SH-SY5Y (cell line): ENCODE results near the gene MTF1.

Source experiments
- GATA2 ChIP-seq: IDR thresholded peaks from 2 replicates; pipeline ENCODE4 v1.6.1; 2011; ENCODE audit warnings: mild to moderate bottlenecking, low read depth, low read length
- GATA3 ChIP-seq: IDR thresholded peaks from 2 replicates; pipeline ENCODE4 v1.6.1; 2011; ENCODE audit warnings: low read depth, mild to moderate bottlenecking, low read length, moderate library complexity

MTF1 gene

GRCh38 chr1:37821481-37821880, 37.9 kb downstream of the MTF1 start:
- TF ChIP-seq GATA3, result no peak

GRCh38 chr1:37817481-37817880, 41.9 kb downstream of the MTF1 start:
- no peak for TF ChIP-seq GATA3
- TF ChIP-seq GATA2, result no peak

- TF ChIP-seq GATA3 (no peak), GATA2 (no peak)
Measured at GRCh38 chr1:37814252-37814651, 45.1 kb downstream of the MTF1 start.

GRCh38 chr1:37813529-37814145, 45.8 kb downstream of the MTF1 start:
- TF ChIP-seq GATA2, result no peak
- no peak for TF ChIP-seq GATA3

GRCh38 chr1:37811027-37811655, 48.3 kb downstream of the MTF1 start:
- TF ChIP-seq GATA2 (no peak), GATA3 (no peak)

- no peak for TF ChIP-seq GATA2
- no peak for TF ChIP-seq GATA3
Measured at GRCh38 chr1:37809942-37810341, 49.5 kb downstream of the MTF1 start.

GRCh38 chr1:37808369-37809319, 50.7 kb downstream of the MTF1 start:
- no peak for TF ChIP-seq GATA2
- TF ChIP-seq GATA3, result no peak

- TF ChIP-seq GATA3 (no peak), GATA2 (no peak)
Measured at GRCh38 chr1:37807555-37808368, 51.6 kb downstream of the MTF1 start, which contains the start of the genes C1orf122 and YRDC. Gene C1orf122 (plus strand): TSS chr1:37807790. CDS start chr1:37808405, 615 bp downstream. Gene YRDC (minus strand): TSS chr1:37808208. CDS start chr1:37808180, 28 bp downstream.

- TF ChIP-seq GATA3 (no peak), GATA2 (no peak)
Measured at GRCh38 chr1:37807220-37807554, 52.2 kb downstream of the MTF1 start.

GRCh38 chr1:37802439-37802838, 57.0 kb downstream of the MTF1 start:
- TF ChIP-seq GATA2 (no peak), GATA3 (no peak)

- TF ChIP-seq GATA3 (no peak), GATA2 (no peak)
Measured at GRCh38 chr1:37797750-37798345, 61.5 kb downstream of the MTF1 start.

GRCh38 chr1:37795340-37796125, 63.9 kb downstream of the MTF1 start:
- no peak for TF ChIP-seq GATA3
- no peak for TF ChIP-seq GATA2
